SU-DHL-6 (cell line): ENCODE data around the gene SH3RF1.

Experiments used
- EZH2phosphoT487 ChIP-seq: fragments of 200-600 bp; sonication (generic), shearing (Covaris generic); conservative IDR thresholded peaks from 2 replicates; pipeline ENCODE4 v1.6.1; 2018; ENCODE audit warnings: mild to moderate bottlenecking, antibody characterized with exemption, low read length, moderate library complexity, mixed read lengths
- TF ChIP-seq, protein P1 (sequence below): fragments of 200-600 bp; sonication (generic); IDR thresholded peaks from one replicate; pipeline ENCODE4 v1.5.1; 2017; ENCODE audit warnings: antibody characterized with exemption, mild to moderate bottlenecking, low read length, moderate library complexity; ENCODE audit not compliant: insufficient read depth, poor library complexity, severe bottlenecking

DNA sequence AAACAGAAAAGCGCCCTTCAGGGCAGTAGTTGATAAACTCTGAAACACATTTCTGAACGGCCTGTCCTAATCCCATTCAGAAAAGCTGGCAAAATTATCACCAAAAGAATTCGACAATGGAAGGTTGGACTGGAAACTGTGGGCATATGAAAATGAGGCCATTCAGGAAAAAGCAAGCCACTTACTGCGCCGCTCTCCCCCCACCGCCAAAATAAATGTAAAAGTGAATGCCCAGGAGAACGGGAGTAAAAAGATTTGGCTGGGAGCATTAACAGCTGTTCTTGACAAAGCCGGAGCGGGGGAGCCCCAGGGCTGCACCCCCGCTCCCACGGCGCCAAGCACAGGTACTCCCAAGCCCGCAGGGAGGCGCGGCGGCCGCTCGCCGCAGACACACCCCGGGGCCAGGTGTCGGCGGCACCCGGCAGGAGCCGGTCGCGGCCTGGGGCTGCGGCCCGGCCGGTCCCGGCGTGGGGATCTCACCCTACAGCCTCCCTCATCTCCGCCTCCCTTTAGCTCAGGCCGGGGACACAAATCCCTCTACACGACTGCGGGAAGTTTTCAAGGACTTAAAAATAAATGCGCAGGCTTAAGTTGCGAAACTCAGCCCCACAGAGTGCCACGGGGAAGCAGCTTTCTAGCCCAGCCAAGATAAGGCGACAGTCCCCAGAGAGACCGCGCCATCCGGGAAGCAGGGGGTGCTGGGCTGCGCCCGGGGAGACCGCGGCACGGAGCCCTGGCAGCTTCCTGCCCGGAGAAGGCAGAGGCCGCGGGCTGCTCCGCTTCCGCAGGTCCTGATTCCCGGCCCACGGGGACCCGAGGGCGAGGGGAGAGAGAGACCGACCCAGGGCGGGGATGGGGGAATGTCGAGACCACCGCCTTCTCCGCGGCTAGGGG, 593 bp downstream of the SH3RF1 start:
- TF ChIP-seq, protein P1, sequence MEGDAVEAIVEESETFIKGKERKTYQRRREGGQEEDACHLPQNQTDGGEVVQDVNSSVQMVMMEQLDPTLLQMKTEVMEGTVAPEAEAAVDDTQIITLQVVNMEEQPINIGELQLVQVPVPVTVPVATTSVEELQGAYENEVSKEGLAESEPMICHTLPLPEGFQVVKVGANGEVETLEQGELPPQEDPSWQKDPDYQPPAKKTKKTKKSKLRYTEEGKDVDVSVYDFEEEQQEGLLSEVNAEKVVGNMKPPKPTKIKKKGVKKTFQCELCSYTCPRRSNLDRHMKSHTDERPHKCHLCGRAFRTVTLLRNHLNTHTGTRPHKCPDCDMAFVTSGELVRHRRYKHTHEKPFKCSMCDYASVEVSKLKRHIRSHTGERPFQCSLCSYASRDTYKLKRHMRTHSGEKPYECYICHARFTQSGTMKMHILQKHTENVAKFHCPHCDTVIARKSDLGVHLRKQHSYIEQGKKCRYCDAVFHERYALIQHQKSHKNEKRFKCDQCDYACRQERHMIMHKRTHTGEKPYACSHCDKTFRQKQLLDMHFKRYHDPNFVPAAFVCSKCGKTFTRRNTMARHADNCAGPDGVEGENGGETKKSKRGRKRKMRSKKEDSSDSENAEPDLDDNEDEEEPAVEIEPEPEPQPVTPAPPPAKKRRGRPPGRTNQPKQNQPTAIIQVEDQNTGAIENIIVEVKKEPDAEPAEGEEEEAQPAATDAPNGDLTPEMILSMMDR: no peak
- no peak for TF ChIP-seq EZH2phosphoT487
